GM12878 (cell line): ENCODE data around the gene MUC7. TPM values are rescaled to one million over a fixed set of nuclear protein-coding genes. Genes with fewer than 3 reads are reported as not detected.

Experiments
- BACH1 ChIP-seq: fragments of 450-650 bp; IDR thresholded peaks from 2 replicates; pipeline ENCODE4 v1.6.1; 2017; ENCODE audit warnings: mild to moderate bottlenecking, borderline replicate concordance
- CBX5 ChIP-seq: sonication (generic); IDR thresholded peaks from 2 replicates; pipeline ENCODE4 v1.6.1; 2016; ENCODE audit warnings: low read depth, moderate library complexity, mild to moderate bottlenecking, inconsistent platforms
- CEBPB ChIP-seq, 2 experiments: fragments of 150-350 bp in 1 of 2; IDR thresholded peaks; 2 replicates each; pipeline ENCODE4 v1.6.1; 2012 to 2014; ENCODE audit warnings: low read depth in 2 of 2, low read length in 2 of 2, borderline replicate concordance in 1 of 2, inconsistent platforms in 1 of 2
- CREB1 ChIP-seq: IDR thresholded peaks from 2 replicates; pipeline ENCODE4 v1.6.1; 2012; ENCODE audit warnings: low read depth, mild to moderate bottlenecking, inconsistent platforms
- ESRRA ChIP-seq: IDR thresholded peaks from 2 replicates; pipeline ENCODE4 v1.6.1; 2012; ENCODE audit warnings: mild to moderate bottlenecking, low read length, improper control_type of control experiment
- ETV6 ChIP-seq, 2 experiments: fragments of 450-650 bp in 1 of 2; IDR thresholded peaks in 1 of 2; conservative IDR thresholded peaks in 1 of 2; 2 replicates each; pipeline ENCODE4 v1.6.1; 2014; ENCODE audit warnings: antibody characterized with exemption in 1 of 2, borderline replicate concordance in 1 of 2, low read depth in 1 of 2, mild to moderate bottlenecking in 1 of 2, moderate library complexity in 1 of 2
- RAD21 ChIP-seq: IDR thresholded peaks from 2 replicates; pipeline ENCODE4 v1.6.1; 2011; ENCODE audit warnings: mild to moderate bottlenecking, low read depth, low read length, moderate library complexity; ENCODE audit not compliant: insufficient read depth
- RB1 ChIP-seq: fragments of 450-650 bp; formaldehyde crosslinking; IDR thresholded peaks from 2 replicates; pipeline ENCODE4 v1.6.1; 2017; ENCODE audit warnings: mild to moderate bottlenecking, borderline replicate concordance
- RBBP5 ChIP-seq: fragments of 200-600 bp; sonication (generic); conservative IDR thresholded peaks from 2 replicates; pipeline ENCODE4 v1.6.1; 2016
- SMC3 ChIP-seq: IDR thresholded peaks from 2 replicates; pipeline ENCODE4 v1.6.1; 2011; ENCODE audit warnings: low read length, improper control_type of control experiment, borderline replicate concordance
- SP1 ChIP-seq: IDR thresholded peaks from one replicate; pipeline ENCODE4 v1.6.1; 2011; ENCODE audit warnings: low read depth, low read length
- SUPT20H ChIP-seq: IDR thresholded peaks from 2 replicates; pipeline ENCODE4 v1.6.1; 2011; ENCODE audit warnings: low read depth, mild to moderate bottlenecking, low read length, moderate library complexity, borderline replicate concordance; ENCODE audit not compliant: control insufficient read depth
- TCF12 ChIP-seq: IDR thresholded peaks from 2 replicates; pipeline ENCODE4 v1.6.1; 2011; ENCODE audit warnings: low read depth, mild to moderate bottlenecking, low read length
- WRNIP1 ChIP-seq: IDR thresholded peaks from 2 replicates; pipeline ENCODE4 v1.6.1; 2011; ENCODE audit warnings: low read depth, low read length, improper control_type of control experiment, borderline replicate concordance
- ZNF24 ChIP-seq: fragments of 450-650 bp; IDR thresholded peaks from 2 replicates; pipeline ENCODE4 v1.6.1; 2017; ENCODE audit warnings: antibody characterized with exemption, mild to moderate bottlenecking
- ZNF274 ChIP-seq: IDR thresholded peaks from one replicate; pipeline ENCODE4 v1.8.0; 2011; ENCODE audit not compliant: insufficient read length, insufficient read depth
- polyA plus RNA-seq, 11 experiments: library from polyadenylated mRNA; depleted of rRNA in 4 of 11; unstranded in 6 of 11; stranded (reverse) in 5 of 11; fragments of >200 nt; fragmentation: Nextera tagmentation in 4 of 11; fragmentation: Illumina TruSeq in 1 of 11; extraction: Ambion mirVana in 4 of 11; extraction: Trizol in 1 of 11; gene quantifications; 1 replicate in 1 of 11; 2 replicates in 10 of 11; pipeline versions ENCODE4 v1.2.1 to v1.2.3, GENCODE V29; 2011 to 2016; ENCODE audit warnings: inconsistent platforms in 2 of 11, missing spikeins in 2 of 11, low read depth in 1 of 11
- total RNA-seq, 4 experiments: library from RNA; depleted of rRNA in 3 of 4; stranded (reverse); fragments of >200 nt in 3 of 4; fragmentation: Illumina TruSeq in 1 of 4; extraction: Trizol in 1 of 4; gene quantifications; 2 replicates each; pipeline versions ENCODE4 v1.2.1 to v1.2.3, GENCODE V29; 2013 to 2021
- TF ChIP-seq, protein P1 (sequence below): fragments of 150-350 bp; IDR thresholded peaks from 2 replicates; pipeline ENCODE4 v1.6.1; 2016; ENCODE audit warnings: low read depth, low read length
- TF ChIP-seq, protein P2 (sequence below): IDR thresholded peaks from 2 replicates; pipeline ENCODE4 v1.6.1; 2012; ENCODE audit warnings: mild to moderate bottlenecking, low read depth, low read length
- TF ChIP-seq, protein P3 (sequence below): IDR thresholded peaks from 2 replicates; pipeline ENCODE4 v1.6.1; 2012; ENCODE audit warnings: low read length, inconsistent platforms
- TF ChIP-seq, protein P4 (sequence below): fragments of 450-650 bp; IDR thresholded peaks from 2 replicates; pipeline ENCODE4 v1.6.1; 2018; ENCODE audit warnings: borderline replicate concordance, mild to moderate bottlenecking; ENCODE audit not compliant: partially characterized antibody

MUC7 gene
- total and polyA plus RNA-seq, 10 of the 15 experiments (the other 5 are each of a cell fraction or from before 2014, with no cell fraction given): not detected

DNA sequence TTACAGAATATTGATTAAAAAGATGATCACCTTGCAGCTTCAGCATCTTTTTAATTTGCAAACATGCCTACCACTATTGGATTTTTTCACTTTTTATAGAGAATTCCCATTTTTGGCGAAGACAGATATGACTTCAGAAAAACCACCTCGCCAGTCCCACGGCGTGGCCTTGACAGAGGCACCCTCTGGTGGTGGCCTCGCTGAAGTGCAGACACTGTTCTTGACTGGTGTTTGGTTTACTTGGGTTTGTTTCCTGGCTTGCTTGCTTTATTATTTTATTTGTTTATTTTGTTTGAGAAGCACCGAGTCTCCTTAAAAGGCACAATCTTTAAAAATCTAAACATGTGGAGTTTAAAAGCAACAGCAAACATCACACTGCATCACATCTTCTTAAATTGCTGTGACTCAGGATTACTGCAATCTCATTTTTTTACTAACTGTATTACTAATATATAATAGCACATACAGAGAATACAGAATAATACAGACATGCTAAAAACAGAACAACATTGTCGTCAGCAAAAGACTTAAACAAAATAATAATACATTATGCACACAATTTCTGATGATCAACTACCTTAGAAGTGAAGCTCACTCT is 33.3 kb downstream of the MUC7 start (continued):
- TF ChIP-seq, protein P1, sequence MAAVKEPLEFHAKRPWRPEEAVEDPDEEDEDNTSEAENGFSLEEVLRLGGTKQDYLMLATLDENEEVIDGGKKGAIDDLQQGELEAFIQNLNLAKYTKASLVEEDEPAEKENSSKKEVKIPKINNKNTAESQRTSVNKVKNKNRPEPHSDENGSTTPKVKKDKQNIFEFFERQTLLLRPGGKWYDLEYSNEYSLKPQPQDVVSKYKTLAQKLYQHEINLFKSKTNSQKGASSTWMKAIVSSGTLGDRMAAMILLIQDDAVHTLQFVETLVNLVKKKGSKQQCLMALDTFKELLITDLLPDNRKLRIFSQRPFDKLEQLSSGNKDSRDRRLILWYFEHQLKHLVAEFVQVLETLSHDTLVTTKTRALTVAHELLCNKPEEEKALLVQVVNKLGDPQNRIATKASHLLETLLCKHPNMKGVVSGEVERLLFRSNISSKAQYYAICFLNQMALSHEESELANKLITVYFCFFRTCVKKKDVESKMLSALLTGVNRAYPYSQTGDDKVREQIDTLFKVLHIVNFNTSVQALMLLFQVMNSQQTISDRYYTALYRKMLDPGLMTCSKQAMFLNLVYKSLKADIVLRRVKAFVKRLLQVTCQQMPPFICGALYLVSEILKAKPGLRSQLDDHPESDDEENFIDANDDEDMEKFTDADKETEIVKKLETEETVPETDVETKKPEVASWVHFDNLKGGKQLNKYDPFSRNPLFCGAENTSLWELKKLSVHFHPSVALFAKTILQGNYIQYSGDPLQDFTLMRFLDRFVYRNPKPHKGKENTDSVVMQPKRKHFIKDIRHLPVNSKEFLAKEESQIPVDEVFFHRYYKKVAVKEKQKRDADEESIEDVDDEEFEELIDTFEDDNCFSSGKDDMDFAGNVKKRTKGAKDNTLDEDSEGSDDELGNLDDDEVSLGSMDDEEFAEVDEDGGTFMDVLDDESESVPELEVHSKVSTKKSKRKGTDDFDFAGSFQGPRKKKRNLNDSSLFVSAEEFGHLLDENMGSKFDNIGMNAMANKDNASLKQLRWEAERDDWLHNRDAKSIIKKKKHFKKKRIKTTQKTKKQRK: no peak
- TF ChIP-seq CREB1 (no peak), ESRRA (no peak), RB1 (no peak), CBX5 (no peak), ETV6 (conservative IDR thresholded peaks at IDR 0.05 in 1 of 2, IDR thresholded peaks at IDR 0.05 in 1 of 2; ENCODE audit: borderline replicate concordance in 1 of 2, low read depth in 1 of 2) (no peak), WRNIP1 (no peak), RAD21 (peak; percentile 96), TCF12 (no peak), ZNF24 (no peak), SUPT20H (no peak), SP1 (no peak), ZNF274 (no peak), RBBP5 (no peak), CEBPB (IDR thresholded peaks at IDR 0.05; ENCODE audit: borderline replicate concordance in 1 of 2, low read depth in 2 of 2, low read length in 2 of 2) (no peak), BACH1 (no peak), SMC3 (peak; percentile 95)
- TF ChIP-seq, protein P2, sequence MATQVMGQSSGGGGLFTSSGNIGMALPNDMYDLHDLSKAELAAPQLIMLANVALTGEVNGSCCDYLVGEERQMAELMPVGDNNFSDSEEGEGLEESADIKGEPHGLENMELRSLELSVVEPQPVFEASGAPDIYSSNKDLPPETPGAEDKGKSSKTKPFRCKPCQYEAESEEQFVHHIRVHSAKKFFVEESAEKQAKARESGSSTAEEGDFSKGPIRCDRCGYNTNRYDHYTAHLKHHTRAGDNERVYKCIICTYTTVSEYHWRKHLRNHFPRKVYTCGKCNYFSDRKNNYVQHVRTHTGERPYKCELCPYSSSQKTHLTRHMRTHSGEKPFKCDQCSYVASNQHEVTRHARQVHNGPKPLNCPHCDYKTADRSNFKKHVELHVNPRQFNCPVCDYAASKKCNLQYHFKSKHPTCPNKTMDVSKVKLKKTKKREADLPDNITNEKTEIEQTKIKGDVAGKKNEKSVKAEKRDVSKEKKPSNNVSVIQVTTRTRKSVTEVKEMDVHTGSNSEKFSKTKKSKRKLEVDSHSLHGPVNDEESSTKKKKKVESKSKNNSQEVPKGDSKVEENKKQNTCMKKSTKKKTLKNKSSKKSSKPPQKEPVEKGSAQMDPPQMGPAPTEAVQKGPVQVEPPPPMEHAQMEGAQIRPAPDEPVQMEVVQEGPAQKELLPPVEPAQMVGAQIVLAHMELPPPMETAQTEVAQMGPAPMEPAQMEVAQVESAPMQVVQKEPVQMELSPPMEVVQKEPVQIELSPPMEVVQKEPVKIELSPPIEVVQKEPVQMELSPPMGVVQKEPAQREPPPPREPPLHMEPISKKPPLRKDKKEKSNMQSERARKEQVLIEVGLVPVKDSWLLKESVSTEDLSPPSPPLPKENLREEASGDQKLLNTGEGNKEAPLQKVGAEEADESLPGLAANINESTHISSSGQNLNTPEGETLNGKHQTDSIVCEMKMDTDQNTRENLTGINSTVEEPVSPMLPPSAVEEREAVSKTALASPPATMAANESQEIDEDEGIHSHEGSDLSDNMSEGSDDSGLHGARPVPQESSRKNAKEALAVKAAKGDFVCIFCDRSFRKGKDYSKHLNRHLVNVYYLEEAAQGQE: no peak
- TF ChIP-seq, protein P3, sequence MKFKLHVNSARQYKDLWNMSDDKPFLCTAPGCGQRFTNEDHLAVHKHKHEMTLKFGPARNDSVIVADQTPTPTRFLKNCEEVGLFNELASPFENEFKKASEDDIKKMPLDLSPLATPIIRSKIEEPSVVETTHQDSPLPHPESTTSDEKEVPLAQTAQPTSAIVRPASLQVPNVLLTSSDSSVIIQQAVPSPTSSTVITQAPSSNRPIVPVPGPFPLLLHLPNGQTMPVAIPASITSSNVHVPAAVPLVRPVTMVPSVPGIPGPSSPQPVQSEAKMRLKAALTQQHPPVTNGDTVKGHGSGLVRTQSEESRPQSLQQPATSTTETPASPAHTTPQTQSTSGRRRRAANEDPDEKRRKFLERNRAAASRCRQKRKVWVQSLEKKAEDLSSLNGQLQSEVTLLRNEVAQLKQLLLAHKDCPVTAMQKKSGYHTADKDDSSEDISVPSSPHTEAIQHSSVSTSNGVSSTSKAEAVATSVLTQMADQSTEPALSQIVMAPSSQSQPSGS: no peak
- TF ChIP-seq, protein P4, sequence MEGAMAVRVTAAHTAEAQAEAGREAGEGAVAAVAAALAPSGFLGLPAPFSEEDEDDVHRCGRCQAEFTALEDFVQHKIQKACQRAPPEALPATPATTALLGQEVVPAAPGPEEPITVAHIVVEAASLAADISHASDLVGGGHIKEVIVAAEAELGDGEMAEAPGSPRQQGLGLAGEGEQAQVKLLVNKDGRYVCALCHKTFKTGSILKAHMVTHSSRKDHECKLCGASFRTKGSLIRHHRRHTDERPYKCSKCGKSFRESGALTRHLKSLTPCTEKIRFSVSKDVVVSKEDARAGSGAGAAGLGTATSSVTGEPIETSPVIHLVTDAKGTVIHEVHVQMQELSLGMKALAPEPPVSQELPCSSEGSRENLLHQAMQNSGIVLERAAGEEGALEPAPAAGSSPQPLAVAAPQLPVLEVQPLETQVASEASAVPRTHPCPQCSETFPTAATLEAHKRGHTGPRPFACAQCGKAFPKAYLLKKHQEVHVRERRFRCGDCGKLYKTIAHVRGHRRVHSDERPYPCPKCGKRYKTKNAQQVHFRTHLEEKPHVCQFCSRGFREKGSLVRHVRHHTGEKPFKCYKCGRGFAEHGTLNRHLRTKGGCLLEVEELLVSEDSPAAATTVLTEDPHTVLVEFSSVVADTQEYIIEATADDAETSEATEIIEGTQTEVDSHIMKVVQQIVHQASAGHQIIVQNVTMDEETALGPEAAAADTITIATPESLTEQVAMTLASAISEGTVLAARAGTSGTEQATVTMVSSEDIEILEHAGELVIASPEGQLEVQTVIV: no peak
